Immature natural killer cell (primary cell): ENCODE measurements around the gene TAAR1. TPM values are rescaled to one million over a fixed set of nuclear protein-coding genes. Genes with fewer than 3 reads are reported as not detected.
"Not testable (repeated sequence)": the region's sequence is repeated elsewhere in the genome, so short reads cannot be mapped to it uniquely, and the experiment has no call there.

Source experiments
- DNase-seq, 3 donors: peaks; one replicate each; pipeline ENCODE4 v3.0.0; 2022; ENCODE audit warnings: mixed read lengths in 1 of 3
- H3K27ac Mint-ChIP-seq, 6 donors: one replicate each; pipeline ENCODE4 v1.8.0; 2020; ENCODE audit warnings: mixed read lengths in 6 of 6, mild to moderate bottlenecking in 5 of 6, inconsistent platforms in 4 of 6, moderate library complexity in 3 of 6
- H3K27me3 Mint-ChIP-seq, 3 donors: one replicate each; pipeline ENCODE4 v1.8.0; 2020 to 2021; ENCODE audit warnings: low read depth in 3 of 3, mild to moderate bottlenecking in 3 of 3, mixed read lengths in 3 of 3, moderate library complexity in 3 of 3, inconsistent platforms in 1 of 3
- H3K36me3 Mint-ChIP-seq, 3 donors: one replicate each; pipeline ENCODE4 v1.8.0; 2020; ENCODE audit warnings: mixed read lengths in 3 of 3, inconsistent platforms in 2 of 3, mild to moderate bottlenecking in 2 of 3
- H3K4me1 Mint-ChIP-seq, 2 donors: one replicate each; pipeline ENCODE4 v1.8.0; 2020; ENCODE audit warnings: inconsistent platforms in 2 of 2, mild to moderate bottlenecking in 2 of 2, mixed read lengths in 2 of 2, moderate library complexity in 1 of 2
- H3K4me3 Mint-ChIP-seq, 5 donors: one replicate each; pipeline ENCODE4 v1.8.0; 2020; ENCODE audit warnings: mild to moderate bottlenecking in 5 of 5, mixed read lengths in 5 of 5, inconsistent platforms in 3 of 5, moderate library complexity in 3 of 5
- H3K9me3 Mint-ChIP-seq, 6 donors: one replicate each; pipeline ENCODE4 v1.8.0; 2020; ENCODE audit warnings: mild to moderate bottlenecking in 6 of 6, mixed read lengths in 6 of 6, inconsistent platforms in 4 of 6, moderate library complexity in 3 of 6
- polyA plus RNA-seq, 3 donors: library from polyadenylated mRNA; unstranded; fragments of 300-500 nt; fragmentation: Illumina TruSeq; gene quantifications; one replicate each; pipeline ENCODE4 v1.2.3, GENCODE V29; 2021

TAAR1 gene, protein sequence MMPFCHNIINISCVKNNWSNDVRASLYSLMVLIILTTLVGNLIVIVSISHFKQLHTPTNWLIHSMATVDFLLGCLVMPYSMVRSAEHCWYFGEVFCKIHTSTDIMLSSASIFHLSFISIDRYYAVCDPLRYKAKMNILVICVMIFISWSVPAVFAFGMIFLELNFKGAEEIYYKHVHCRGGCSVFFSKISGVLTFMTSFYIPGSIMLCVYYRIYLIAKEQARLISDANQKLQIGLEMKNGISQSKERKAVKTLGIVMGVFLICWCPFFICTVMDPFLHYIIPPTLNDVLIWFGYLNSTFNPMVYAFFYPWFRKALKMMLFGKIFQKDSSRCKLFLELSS
- not detected for polyA plus RNA-seq

DNA sequence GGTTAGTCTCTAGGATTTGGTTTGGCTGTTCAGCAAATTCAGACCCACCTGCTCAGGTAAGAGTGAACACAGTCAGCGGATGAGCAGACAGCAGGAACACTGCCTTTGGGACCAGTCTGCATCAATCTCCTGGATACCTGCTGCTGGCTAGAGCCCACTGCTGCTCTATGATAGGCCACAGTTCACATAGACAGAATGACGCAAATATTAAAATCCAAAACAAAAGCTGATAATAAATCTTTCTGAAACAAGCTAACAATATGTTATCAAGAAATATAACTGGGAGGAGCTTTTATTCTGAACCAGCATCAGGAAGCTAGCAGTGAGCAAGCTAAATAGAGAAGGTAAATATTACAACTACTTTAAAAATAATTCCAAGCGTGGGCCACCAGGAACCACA, at the start of gene TAAR1:
Gene TAAR1 (minus strand): TSS at position 101 of the 400 bp plus-strand sequence. CDS start 13,179 bp downstream, outside the sequence.
- Mint-ChIP-seq H3K4me3 (no peak within 1 kb of the TSS), H3K36me3 (no peaks in the 10 kb centered on the region), H3K9me3 (no peaks in the 10 kb centered on the region), H3K27me3 (peaks cover 0 to 1% (median 0%) of the 10 kb centered on the region in 3 donors), H3K27ac (no peak within 1 kb of the TSS), H3K4me1 (no peaks in the 10 kb centered on the region)
- no peak for DNase-seq

DNA sequence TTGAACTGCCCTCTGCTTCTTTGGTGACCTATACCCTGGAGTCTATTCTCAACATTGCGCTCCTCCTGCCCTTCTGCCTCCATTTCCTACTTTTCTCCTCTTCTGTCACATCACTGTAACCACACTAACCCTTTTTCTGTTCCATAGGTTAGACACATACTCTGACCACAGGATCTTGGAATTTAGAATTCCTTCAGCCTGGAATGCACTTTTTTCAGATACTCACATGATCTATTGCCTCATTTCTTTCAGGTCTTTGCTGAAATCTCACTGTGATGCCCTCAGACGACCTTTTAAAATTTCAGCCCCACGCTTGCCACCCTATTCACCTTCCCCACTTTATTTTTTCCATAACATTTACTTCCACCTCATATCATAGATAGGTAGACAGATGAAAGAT, 49.8 kb upstream of the TAAR1 start:
- peaks cover 4 to 11% (median 6%) of the 10 kb centered on the region in 3 donors for H3K27me3 Mint-ChIP-seq
- DNase-seq: no peak
- no peak overlapping the region for H3K4me3 Mint-ChIP-seq

DNA sequence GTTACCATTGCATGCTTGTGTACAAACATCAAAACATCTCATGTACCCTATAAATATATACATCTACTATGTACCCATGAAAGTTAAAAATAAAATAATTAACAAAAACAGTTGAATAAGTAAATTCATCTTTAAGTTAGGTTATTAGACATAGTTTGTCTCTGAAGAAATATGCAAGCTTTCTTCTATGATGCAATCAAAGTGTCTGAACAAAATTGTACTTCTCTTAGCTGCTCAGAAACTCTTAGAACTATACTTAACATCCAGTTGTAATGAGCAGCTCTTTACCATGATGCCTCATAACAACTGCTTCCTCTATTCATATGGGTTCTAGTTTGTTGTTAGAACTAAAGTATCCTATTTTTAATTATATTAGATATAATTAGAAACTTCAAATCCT, 49.0 kb upstream of the TAAR1 start:
- no peak for DNase-seq
- H3K4me1 Mint-ChIP-seq: no peaks in the 10 kb centered on the region
- H3K4me3 Mint-ChIP-seq: no peak overlapping the region
- H3K27ac Mint-ChIP-seq: no peak overlapping the region
- peaks cover 4 to 11% (median 6%) of the 10 kb centered on the region in 3 donors for H3K27me3 Mint-ChIP-seq
- H3K36me3 Mint-ChIP-seq: peaks cover 0 to 7% (median 3%) of the 10 kb centered on the region in 3 donors
- peaks cover 0 to 31% (median 7%) of the 10 kb centered on the region in 6 donors for H3K9me3 Mint-ChIP-seq

More for the DNA sequence above, 49.8 kb upstream of the TAAR1 start:
- Mint-ChIP-seq H3K4me1 (no peaks in the 10 kb centered on the region), H3K9me3 (peaks cover 0 to 24% (median 5%) of the 10 kb centered on the region in 6 donors), H3K36me3 (peaks cover 0 to 3% (median 0%) of the 10 kb centered on the region in 3 donors), H3K27ac (no peak overlapping the region)

DNA sequence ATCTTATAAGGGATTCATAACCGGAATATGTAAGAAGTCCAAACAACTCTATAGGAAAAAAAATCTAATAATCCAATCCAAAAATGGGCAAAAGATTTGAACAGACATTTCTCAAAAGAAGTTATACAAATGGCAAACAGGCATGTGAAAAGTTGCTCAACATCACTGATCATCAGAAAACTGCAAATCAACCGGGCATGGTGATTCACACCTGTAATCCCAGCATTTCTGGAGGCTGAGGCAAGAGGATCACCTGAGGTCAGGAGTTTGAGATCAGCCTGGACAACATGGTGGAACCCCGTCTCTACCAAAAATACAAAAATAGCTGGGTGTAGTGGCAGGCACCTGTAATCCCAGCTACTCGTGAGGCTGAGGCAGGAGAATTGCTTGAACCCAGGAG, 47.8 kb upstream of the TAAR1 start:
- not testable (repeated sequence) for H3K4me1 Mint-ChIP-seq, H3K27ac Mint-ChIP-seq, H3K36me3 Mint-ChIP-seq, H3K4me3 Mint-ChIP-seq, DNase-seq
- Mint-ChIP-seq H3K9me3 (peaks cover 0 to 31% (median 7%) of the 10 kb centered on the region in 6 donors), H3K27me3 (peaks cover 6 to 11% (median 8%) of the 10 kb centered on the region in 3 donors)

DNA sequence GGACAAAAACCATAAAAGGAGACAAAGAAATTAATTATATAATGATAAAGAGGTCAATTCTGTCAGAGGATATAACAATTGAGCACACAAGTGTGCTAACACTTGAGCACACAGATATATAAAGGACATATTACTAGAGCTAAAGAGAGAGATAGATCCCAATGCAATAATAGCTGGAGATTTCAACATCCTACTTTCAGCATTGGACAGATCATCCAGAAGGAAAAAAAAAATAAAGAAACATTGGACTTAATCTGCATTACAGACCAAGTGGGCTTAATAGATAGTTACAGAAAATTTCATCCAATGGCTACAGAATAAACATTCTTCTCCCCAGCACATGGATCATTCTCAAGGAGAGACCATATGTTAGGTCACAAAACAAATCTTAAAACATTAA, 45.0 kb upstream of the TAAR1 start:
- DNase-seq: no peak
- H3K4me3 Mint-ChIP-seq: no peak overlapping the region
- H3K27ac Mint-ChIP-seq: no peak overlapping the region
- H3K36me3 Mint-ChIP-seq: peaks cover 0 to 7% (median 3%) of the 10 kb centered on the region in 3 donors
- H3K9me3 Mint-ChIP-seq: peaks cover 0 to 31% (median 8%) of the 10 kb centered on the region in 6 donors
- no peaks in the 10 kb centered on the region for H3K4me1 Mint-ChIP-seq
- H3K27me3 Mint-ChIP-seq: peaks cover 3 to 11% (median 6%) of the 10 kb centered on the region in 3 donors

DNA sequence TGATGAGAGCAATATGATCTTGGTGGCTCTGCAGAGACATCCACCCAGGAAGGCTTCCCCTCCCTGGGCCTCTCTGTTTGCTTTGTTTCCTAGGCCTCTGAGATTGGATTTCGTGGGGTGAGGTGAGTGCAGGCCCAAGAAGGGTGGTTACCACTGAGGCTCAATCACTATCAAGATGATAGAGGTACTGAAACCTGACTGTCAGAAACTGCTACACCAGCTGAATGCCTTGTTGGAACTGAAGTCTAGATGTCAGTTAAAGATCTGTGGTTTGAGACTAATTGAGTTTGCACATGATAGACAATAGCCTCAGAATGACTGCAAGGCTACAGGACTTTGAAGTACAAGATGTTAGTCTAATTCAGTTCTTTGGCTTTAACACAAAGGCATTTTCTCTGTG, 39.6 kb upstream of the TAAR1 start:
- Mint-ChIP-seq H3K4me1 (no peaks in the 10 kb centered on the region), H3K36me3 (peaks cover 0 to 12% (median 11%) of the 10 kb centered on the region in 3 donors), H3K4me3 (no peak overlapping the region), H3K27ac (no peak overlapping the region), H3K27me3 (peaks cover 0 to 13% (median 6%) of the 10 kb centered on the region in 3 donors), H3K9me3 (peaks cover 10 to 18% (median 12%) of the 10 kb centered on the region in 6 donors)
- no peak for DNase-seq

DNA sequence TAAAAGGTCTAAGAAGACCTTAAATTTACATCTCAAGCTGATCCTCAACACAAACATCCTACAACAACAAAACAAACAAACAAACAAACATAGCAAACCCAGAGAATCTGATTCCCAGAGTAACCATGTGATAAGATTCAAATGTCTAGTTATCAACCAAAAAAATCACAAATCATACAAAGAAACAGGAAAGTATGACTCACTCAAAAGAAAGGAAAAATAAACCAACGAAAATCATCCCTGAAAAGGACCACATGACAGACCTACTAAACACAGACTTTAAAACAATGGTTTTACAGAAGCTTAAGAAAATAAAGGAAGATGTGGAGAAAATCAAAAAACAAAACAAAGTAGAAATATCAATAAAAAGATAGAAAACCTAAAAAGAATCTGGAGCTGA, 36.8 kb upstream of the TAAR1 start:
- Mint-ChIP-seq H3K36me3 (peaks cover 0 to 9% (median 9%) of the 10 kb centered on the region in 3 donors), H3K27ac (no peak overlapping the region), H3K4me3 (no peak overlapping the region), H3K9me3 (peaks cover 8 to 13% (median 11%) of the 10 kb centered on the region in 6 donors), H3K4me1 (no peaks in the 10 kb centered on the region), H3K27me3 (peaks cover 2 to 16% (median 6%) of the 10 kb centered on the region in 3 donors)
- DNase-seq: no peak

DNA sequence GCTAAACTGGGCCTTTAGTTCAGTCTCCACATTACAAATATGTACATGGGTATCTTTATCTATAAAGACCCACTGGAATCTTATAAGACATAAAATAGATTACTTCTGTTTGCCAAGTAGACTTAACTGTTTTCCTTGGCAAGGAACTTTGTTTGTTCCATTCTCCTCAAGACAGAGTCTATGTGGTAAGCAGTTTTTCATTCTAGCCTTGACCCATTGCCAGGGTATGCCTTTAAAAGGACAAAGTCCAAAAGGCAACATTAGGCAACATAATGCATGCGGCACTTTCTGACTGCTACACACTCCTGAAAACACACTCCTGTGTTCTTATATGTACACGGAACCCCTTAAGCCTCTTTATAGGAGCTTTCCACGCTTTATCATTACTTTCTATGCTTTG, 34.5 kb upstream of the TAAR1 start:
- Mint-ChIP-seq H3K9me3 (peaks cover 8 to 13% (median 11%) of the 10 kb centered on the region in 6 donors), H3K36me3 (peaks cover 0 to 9% (median 9%) of the 10 kb centered on the region in 3 donors), H3K27ac (no peak overlapping the region), H3K4me3 (no peak overlapping the region), H3K27me3 (peaks cover 3 to 23% (median 6%) of the 10 kb centered on the region in 3 donors), H3K4me1 (no peaks in the 10 kb centered on the region)
- no peak for DNase-seq

DNA sequence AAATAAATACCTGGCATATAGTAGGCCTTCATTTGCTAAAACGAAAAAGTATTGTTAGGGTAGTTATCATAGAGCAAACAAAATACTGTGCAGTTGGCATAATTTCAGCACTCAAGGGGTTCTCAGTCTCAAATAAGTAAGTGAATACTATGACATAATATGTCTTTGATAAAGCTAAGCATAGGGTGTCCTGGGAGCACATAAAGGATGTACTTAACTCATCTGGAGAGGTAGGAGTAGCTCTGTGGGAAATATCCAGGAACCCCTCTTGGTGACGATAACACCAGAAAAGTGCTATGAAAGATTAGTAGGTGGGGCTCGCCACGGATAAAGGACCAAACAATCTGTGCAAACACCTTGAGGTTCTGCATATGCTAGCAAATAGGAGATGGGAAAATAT, 31.7 kb upstream of the TAAR1 start:
- Mint-ChIP-seq H3K27me3 (peaks cover 6 to 28% (median 9%) of the 10 kb centered on the region in 3 donors), H3K4me3 (no peak overlapping the region), H3K4me1 (no peaks in the 10 kb centered on the region), H3K9me3 (peaks cover 1 to 6% (median 2%) of the 10 kb centered on the region in 6 donors), H3K36me3 (peaks cover 0 to 2% (median 1%) of the 10 kb centered on the region in 3 donors), H3K27ac (no peak overlapping the region)
- DNase-seq: no peak

DNA sequence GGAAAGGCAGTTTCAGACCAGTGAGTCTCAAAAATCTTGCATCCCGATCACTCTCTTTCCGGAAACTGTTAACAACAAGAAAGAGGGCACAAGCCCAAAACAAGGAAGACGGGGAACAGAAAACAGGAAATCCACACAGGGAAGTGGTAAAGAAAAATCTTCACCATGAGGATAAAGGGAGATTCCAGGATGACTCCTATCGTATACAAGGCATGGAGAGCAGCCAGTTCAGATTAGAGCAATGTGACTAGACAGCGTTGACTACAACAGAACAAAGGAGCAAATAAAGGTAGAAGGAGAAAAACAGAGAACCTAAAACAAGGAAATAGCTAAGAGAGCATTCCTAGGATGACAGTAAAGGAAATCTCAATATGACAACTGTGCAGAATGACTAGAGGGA, 28.3 kb upstream of the TAAR1 start:
- H3K36me3 Mint-ChIP-seq: no peaks in the 10 kb centered on the region
- no peaks in the 10 kb centered on the region for H3K4me1 Mint-ChIP-seq
- H3K27ac Mint-ChIP-seq: no peak overlapping the region
- H3K27me3 Mint-ChIP-seq: peaks cover 6 to 13% (median 7%) of the 10 kb centered on the region in 3 donors
- no peak for DNase-seq
- H3K4me3 Mint-ChIP-seq: no peak overlapping the region
- H3K9me3 Mint-ChIP-seq: peaks cover 0 to 5% (median 0%) of the 10 kb centered on the region in 6 donors

DNA sequence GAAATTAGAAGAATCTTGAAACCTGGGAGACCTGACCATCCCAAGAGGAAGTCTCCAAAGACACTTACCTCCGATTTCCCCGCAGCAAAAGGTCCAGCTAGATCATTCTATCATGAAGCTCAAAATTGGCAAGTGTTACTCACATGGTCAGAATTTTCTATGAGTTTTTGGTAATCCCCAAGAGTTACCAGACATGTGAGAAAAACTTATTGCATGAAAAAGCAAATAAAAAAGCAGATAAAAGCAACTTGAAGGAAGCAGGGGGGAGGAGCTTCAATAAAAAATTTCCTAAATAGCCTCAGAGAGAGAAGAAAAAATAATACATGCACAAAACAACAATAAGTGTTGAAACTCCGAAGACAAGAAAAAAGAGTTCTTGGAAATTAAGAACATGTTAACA, 27.5 kb upstream of the TAAR1 start:
- Mint-ChIP-seq H3K4me1 (no peaks in the 10 kb centered on the region), H3K27me3 (peaks cover 5 to 13% (median 5%) of the 10 kb centered on the region in 3 donors), H3K36me3 (no peaks in the 10 kb centered on the region), H3K9me3 (peaks cover 0 to 5% (median 0%) of the 10 kb centered on the region in 6 donors), H3K27ac (no peak overlapping the region), H3K4me3 (no peak overlapping the region)
- DNase-seq: no peak

DNA sequence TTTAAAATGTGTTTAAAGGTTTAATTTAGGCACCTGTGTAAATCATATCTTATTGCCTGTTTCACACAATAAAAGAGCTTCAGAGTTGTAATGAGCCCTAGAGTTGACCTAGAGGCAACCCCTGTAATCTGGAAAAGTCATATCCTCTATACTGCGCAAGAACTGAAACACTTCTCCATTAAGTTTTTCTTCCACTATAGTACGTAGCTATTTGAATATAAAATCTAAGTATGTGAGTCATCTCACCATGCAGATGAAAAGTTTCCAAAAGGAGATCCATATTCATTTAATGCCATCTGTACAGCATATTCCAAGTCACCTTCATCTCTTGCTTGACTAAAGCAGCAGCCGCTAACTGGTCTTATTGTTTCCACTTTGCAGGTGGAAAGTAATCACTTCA, 26.0 kb upstream of the TAAR1 start:
- Mint-ChIP-seq H3K36me3 (no peaks in the 10 kb centered on the region), H3K9me3 (no peaks in the 10 kb centered on the region), H3K27ac (no peak overlapping the region), H3K4me3 (no peak overlapping the region), H3K4me1 (no peaks in the 10 kb centered on the region), H3K27me3 (peaks cover 3 to 13% (median 5%) of the 10 kb centered on the region in 3 donors)
- no peak for DNase-seq

DNA sequence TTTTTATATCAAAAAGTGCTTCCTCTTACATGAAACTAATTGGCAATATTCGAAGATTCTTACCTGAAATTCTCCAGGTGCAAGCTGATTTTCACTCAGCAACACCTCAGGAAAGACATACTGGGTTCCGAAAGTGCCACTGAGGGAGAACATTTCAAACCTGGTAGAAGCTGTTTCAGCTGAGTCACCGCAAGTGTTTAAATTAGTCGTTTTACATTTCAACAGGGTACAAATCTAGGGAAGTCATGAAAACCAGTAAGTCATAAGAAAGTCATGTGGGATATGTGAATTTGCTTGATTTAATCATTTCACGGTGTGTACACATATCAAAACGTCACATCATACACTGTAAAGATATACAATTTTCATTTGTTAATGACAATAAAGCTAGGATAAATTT, 25.3 kb upstream of the TAAR1 start:
- H3K4me1 Mint-ChIP-seq: no peaks in the 10 kb centered on the region
- H3K27ac Mint-ChIP-seq: no peak overlapping the region
- peaks cover 3 to 10% (median 5%) of the 10 kb centered on the region in 3 donors for H3K27me3 Mint-ChIP-seq
- DNase-seq: no peak
- no peak overlapping the region for H3K4me3 Mint-ChIP-seq
- no peaks in the 10 kb centered on the region for H3K9me3 Mint-ChIP-seq
- no peaks in the 10 kb centered on the region for H3K36me3 Mint-ChIP-seq

DNA sequence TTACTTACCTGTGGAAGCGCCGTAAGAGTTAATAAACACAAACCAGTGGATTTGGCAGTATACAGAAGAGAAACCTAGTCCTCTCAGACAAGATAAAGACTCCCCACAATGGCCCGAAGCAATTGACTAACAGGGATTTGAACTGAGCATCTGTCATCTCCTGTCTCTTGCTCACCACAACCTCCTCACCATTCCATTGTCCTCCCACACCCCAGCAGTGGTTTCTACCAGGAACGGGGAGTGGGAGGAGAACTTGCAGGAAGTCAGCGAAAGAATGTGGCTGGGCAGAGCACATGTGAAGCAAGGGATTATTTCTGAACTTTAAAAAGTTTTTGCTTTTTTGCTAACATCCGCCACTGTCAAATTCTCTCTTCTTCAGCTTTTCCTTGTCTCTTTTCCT, 24.6 kb upstream of the TAAR1 start:
- Mint-ChIP-seq H3K9me3 (no peaks in the 10 kb centered on the region), H3K4me3 (no peak overlapping the region), H3K4me1 (peaks cover 1 to 2% of the 10 kb centered on the region in 2 donors), H3K27ac (no peak overlapping the region), H3K36me3 (no peaks in the 10 kb centered on the region), H3K27me3 (peaks cover 3 to 7% (median 5%) of the 10 kb centered on the region in 3 donors)
- no peak for DNase-seq
